HG02870 (cell line): ENCODE data around the gene SLC7A9.
"Not testable (repeated sequence)": the region's sequence is repeated elsewhere in the genome, so short reads cannot be mapped to it uniquely, and the experiment has no call there.

Source experiments
- ATAC-seq: cut with Tn5 transposase; IDR thresholded peaks from one replicate; pipeline ENCODE4 v1.9.1; 2021; ENCODE audit warnings: mild to moderate bottlenecking, moderate library complexity; ENCODE audit not compliant: unreplicated experiment

SLC7A9 gene

GRCh38 chr19:32809254-32809653, 60.3 kb downstream of the SLC7A9 start:
- no peak for ATAC-seq

DNA sequence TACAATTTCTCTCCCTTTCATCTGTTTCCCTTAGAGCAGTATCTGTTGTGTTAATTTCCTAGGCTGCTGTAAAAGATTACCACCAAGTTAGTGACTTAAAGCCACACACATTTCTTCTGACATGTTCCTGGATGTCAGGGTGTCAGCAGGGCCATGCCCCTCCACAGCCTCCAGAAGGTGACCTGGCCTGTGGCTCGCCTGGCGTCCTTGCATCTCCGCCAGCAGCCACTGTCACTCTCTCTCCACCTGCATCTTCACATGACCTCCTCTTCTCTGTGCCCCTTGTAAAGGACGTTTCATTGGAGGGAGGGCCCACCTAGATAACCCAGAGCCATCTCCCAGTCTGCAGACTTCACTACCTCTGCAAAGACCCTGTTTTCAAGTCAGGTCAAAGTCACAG, 61.3 kb downstream of the SLC7A9 start:
- ATAC-seq = no peak

- ATAC-seq = no peak
Observed at GRCh38 chr19:32802840-32803239, 66.7 kb downstream of the SLC7A9 start.

DNA sequence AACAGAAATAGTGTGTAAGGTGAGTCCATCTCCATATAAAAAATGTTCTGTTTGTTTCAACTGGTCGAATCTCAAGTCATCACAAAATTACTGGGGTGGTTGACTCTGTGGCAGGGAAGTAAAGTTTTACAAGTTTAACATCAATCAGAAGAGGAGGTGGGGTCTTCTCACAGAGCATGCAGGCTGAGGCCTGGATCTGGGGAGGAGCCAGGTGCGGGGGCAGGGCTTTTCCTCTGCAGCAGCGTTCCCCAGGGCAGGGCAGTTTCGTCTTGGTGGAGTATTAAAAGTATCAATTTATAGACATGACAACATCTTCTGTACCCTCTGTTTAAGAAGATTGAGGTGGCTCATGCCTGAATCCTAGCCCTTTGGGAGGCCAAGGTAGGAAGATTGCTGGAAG, 68.8 kb downstream of the SLC7A9 start:
- no peak for ATAC-seq

DNA sequence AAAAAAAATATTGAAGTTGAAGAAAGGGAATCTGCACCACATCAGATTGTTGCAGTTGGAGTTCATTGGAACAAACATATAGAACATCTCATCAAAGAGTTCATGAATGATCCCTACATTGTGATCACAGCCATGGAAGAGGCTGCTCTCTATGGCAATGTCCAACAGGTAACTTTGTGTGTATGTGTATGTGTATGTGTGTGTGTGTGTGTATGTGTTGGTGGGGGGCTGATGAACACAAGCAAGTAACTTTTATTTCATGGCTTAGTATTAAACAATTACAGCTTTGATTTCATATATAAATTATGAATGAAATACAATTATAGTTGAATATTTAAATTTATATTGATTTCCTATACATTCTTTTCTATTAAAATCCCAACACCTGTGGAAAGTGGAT, 69.4 kb downstream of the SLC7A9 start:
- no peak for ATAC-seq

- no peak for ATAC-seq
Observed at GRCh38 chr19:32798201-32798600, 71.4 kb downstream of the SLC7A9 start.

- no peak for ATAC-seq
Observed at GRCh38 chr19:32789429-32789828, 80.1 kb downstream of the SLC7A9 start.

- ATAC-seq = not testable (repeated sequence)
Observed at GRCh38 chr19:32787895-32788294, 81.7 kb downstream of the SLC7A9 start.

DNA sequence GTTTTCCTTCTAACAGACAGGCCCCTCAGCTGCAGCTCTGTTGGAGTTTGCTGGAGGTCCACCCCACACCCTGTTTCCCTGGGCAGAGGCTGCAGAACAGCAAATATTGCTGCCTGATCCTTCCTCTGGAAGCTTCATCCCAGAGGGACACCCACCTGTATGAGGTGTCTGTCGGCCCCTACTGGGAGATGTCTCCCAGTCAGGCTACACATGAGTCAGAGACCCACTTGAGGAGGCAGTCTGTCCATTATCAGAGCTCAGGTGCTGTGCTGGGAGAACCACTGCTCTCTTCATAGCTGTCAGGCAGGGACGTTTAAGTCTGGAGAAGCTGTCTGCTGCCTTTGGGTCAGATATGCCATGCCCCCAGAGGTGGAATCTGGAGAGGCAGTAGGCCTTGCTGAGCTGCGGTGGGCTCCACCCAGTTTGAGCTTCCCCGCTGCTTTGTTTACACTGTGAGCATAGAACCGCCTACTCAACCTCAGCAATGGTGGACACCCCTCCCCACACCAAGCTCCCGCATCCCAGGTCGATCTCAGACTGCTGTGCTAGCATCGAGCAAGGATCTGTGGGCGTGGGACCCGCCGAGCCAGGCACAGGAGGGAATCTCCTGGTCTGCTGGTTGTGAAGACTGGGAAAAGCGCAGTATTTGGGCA, 82.3 kb downstream of the SLC7A9 start:
- ATAC-seq = not testable (repeated sequence)

DNA sequence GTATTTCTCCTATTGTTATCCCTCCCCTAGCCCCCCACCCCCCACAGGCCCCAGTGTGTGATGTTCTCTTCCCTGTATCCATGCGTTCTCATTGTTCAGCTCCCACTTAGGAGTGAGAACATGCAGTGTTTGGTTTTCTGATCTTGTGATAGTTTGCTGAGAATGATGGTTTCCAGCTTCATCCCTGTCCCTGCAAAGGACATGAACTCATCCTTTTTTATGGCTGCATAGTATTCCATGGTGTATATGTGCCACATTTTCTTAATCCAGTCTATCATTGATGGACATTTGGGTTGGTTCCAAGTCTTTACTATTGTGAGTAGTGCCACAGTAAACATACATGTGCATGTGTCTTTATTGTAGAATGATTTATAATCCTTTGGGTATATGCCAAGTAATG, 87.5 kb downstream of the SLC7A9 start:
- not testable (repeated sequence) for ATAC-seq

GRCh38 chr19:32781280-32781679, 88.3 kb downstream of the SLC7A9 start:
- no peak for ATAC-seq
